HT-29 (cell line): ENCODE data around the gene MBP. TPM values are rescaled to one million over a fixed set of nuclear protein-coding genes. Genes with fewer than 3 reads are reported as not detected.
"Not testable (repeated sequence)": the region's sequence is repeated elsewhere in the genome, so short reads cannot be mapped to it uniquely, and the experiment has no call there.

Source experiments
- DNase-seq: peaks from one replicate; pipeline ENCODE4 v3.0.0-alpha.2; 2015; ENCODE audit warnings: low spot score
- total RNA-seq: library from RNA; depleted of rRNA; stranded (reverse); fragments of >200 nt; shearing (Covaris generic); gene quantifications from 2 replicates; pipeline ENCODE4 v1.2.3, GENCODE V29; 2014

Gene MBP
- total RNA-seq, 1 experiment from 2014 or later, result 27.4 TPM

DNA sequence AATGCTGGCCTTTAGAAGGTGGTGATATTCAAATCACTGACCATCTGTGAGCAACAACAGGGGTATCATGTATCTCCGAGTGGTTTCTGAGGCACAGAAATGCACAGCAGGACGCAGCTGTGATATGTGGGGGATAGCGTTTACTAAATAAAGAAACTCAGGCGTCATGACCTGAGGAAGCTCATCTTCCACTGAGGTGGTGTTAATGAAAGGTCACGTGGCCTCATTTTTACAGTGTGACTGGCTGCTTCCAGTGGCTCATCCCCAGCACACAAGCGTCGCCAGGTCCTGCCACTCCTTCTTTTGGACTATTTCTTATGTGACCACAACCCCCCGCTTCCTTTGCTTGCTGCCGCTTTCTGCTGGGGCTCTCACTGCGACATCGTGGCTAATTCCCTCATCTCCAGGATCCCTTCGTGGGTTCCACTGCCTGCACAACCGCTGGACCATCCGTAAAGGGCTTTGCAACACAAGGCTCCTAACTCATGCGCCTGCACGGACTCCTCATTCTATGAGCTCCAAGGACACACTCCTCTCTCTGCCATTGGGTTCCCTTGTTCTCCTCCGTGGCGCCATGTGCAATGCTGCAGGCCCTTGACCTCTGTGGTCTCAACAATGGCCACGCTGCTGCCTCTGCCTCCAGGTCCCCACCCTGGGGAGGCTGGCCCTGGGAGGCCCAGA is 109.3 kb downstream of the MBP start:
- DNase-seq, result no peak

- DNase-seq, result no peak
Measured at GRCh38 chr18:77022556-77022955, 110.0 kb downstream of the MBP start.

- no peak for DNase-seq
Measured at GRCh38 chr18:77022116-77022515, 110.5 kb downstream of the MBP start.

- not testable (repeated sequence) for DNase-seq
Measured at GRCh38 chr18:77021478-77021877, 111.1 kb downstream of the MBP start.

DNA sequence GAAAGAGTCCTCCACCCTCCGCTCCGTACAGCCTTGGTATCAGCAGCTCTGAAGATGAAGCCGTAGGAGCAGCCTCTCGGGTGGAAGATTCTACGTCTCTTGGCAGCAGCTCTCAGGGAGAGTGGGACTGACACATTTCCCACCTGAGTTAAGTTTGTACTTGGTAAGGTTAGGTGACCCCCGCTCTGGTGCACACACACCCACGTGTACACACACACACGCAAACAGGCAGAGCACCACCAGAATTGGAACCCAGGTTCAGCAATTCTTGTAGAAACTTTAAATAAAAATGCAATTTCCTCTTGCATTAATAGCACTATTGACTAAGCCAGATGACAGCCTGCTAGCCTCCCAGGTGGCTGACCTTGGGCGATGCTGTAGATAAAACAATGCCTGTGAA is 111.5 kb downstream of the MBP start:
- no peak for DNase-seq

DNA sequence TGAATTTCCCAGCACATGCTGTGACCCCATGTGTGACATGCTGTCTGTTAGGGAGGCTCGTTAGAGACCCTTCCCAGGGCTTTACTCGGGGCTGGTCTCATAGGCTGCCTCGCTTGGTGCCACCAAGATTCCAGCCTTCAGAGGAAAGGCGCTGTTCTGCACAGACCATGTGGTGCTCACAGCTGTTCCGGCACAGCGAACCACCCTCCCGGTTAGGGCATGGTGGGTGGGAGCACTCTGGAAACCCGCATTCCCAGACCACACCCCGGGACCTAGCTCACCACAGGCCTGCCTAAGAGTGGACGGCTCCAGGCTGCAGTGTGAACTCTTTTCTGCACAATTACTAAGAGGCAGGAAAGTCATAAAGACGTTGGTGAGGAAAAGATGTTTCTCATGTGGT is 112.0 kb downstream of the MBP start:
- DNase-seq, result no peak

DNA sequence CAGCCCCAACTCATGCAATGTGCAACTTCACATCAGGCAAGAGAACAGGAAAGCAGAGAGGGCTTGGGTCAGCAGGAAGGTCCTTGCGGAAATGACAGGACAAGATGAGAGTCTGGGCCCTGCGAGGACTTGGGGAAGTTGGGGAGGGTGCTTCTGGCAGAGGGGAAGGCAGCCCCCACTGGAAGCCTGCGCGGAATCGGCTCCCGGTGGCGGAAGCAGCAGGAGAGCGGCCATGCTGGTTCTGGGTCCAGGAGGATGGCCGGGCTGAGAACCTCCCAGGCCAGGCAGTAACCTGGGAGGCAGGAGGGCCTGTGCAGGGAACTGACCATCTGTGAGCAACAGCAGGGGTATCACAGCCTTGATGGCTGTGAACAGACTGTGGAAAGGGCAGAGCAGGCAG is 112.9 kb downstream of the MBP start:
- no peak for DNase-seq

DNA sequence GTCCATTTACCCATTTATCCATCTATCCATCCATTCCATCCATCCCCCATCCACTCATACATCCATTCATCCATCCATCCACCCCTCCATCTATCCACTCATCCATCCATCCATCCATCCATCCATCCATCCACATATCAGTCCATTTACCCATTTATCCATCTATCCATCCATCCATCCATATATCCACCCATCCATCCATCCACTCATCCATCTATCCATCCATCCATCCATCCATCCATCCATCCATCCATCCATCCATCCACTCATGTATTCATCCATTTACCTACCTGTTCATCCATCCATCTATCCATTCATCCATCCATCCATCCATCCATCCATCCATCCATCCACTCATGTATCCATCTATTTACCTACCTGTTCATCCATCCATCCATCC is 113.9 kb downstream of the MBP start:
- DNase-seq, result not testable (repeated sequence)

DNA sequence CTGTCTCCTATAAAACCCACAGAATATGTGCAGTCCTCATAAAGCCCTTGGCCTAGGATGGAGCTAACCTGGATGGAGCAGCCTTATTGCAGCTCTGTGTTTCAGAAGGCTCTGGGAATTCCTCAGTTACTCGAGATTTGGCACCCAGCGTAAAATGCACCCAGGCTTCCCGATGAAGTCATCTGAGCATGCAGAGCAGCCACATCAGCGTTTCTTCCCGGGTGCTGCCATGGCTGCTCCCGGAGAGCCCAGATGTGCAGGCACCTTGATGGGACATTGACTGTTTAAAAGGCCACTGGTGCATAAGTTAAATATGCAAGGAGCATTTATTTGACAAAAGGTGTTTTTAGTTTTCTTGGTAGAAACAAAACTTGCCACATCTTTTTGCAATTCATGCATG is 115.2 kb downstream of the MBP start:
- no peak for DNase-seq

GRCh38 chr18:77016936-77017335 is 115.6 kb downstream of the MBP start:
- DNase-seq, result no peak

- no peak for DNase-seq
Measured at GRCh38 chr18:77015771-77016710, 116.5 kb downstream of the MBP start.

DNA sequence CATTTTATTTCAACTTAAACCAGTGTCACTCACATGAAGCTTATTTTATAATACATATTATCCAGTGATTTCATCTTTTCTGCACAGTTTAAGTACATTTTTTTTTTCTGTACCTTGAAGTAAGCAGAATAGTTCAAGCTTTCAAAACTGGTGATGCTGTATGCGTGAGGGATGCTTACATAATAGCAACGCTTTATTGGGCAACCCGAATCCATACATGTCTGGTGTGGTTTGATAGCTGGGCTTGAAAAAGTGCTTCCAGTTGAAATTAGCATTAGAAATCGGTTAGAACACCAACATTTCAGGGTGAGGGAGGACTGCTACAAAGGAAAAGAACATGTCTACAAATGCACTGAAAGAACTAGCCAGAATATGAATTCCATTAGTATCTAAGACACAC is 117.4 kb downstream of the MBP start:
- no peak for DNase-seq

GRCh38 chr18:77014538-77014937 is 118.0 kb downstream of the MBP start:
- DNase-seq, result no peak

- no peak for DNase-seq
Measured at GRCh38 chr18:77013811-77014521, 118.6 kb downstream of the MBP start.

GRCh38 chr18:77012806-77013541 is 119.6 kb downstream of the MBP start:
- no peak for DNase-seq

DNA sequence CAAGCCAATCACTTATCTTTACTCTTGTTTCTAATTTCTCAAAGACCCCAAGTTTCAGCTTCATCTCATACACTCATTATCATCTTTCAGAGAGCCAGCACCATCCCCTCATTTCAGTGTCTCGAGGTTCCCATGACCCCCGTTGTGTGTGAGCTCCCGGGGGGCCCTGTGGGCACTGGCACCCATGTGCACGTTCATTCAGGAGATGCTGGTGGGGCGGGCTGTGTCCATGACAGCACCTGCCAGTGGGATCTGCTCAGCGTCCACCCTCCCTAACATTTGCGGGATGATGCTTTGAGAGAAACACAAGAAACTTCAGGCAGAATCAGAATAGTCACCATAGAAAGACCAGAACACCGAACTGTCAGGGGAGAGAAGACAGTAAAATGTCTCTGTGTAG is 120.5 kb downstream of the MBP start:
- no peak for DNase-seq

GRCh38 chr18:77009675-77010074 is 122.9 kb downstream of the MBP start:
- DNase-seq, result no peak

DNA sequence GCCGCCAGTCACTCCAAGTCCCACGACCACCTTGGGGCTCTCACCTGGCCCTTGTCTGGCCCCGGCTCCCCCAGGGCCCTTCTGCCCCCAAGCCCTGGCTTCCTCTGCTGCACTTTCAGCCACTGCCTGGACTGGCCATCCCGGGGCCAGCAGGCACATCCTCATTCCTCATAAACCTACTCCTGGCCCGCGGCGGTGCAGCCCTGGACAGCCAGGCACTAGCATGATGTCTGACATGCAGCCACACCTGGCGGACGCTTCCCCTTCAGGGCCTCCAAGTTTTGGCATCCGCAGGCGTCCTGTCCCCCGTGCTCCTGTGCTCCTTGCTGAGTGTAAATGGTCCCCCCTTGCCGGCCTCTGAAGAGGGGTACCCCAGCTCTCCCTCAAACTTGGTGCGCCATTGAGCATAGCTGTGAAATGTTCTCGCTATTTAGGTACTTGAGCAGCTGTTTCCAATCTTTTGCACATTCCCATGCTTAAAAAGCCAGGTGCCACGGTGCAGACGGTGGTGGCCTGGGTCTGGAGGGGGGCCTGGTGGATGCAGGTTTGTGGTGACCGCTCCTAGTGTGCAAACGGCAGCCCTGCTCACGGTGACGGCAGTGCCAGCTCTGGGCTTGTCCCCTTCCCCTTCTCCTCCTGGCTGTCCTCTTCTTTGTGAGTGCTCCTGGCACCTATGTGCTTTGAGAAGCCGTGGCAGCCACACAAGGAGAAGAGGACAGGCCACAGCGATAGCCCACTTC is 123.8 kb downstream of the MBP start:
- no peak for DNase-seq

GRCh38 chr18:77008006-77008405 is 124.6 kb downstream of the MBP start:
- DNase-seq, result no peak

DNA sequence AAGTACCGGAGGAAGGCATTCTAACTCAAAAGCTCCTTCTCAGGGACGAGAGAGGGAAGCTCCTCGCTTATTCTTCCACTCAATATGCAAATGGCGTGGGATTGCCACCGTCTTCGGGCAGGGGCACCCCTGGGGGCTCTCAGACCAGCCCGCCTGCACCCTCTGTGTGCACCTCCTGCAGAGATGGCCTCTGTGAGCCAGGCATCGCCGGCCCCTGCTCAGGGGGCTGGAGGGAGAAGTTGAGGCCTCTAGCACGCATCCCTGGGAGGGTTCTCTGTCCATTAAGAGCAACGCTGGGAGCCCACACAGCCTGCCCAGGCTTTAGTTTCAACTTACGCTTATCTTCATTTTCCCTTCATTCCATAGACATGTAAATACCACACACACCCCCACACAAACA is 125.3 kb downstream of the MBP start:
- no peak for DNase-seq
